Tibial nerve (tissue), 4 donors: ENCODE results near the gene TGIF1. TPM values are rescaled to one million over a fixed set of nuclear protein-coding genes. Genes with fewer than 3 reads are reported as not detected.

Experiments used
- DNase-seq, 2 donors: peaks; one replicate each; pipeline ENCODE4 v3.0.0-alpha.2; 2019; ENCODE audit warnings: low spot score in 2 of 2
- H3K27ac ChIP-seq, 4 donors: fragments of 200-600 bp; sonication (generic) in 3 of 4; one replicate each; pipeline ENCODE4 v1.5.1; 2017 to 2019; ENCODE audit warnings: mild to moderate bottlenecking in 1 of 4
- H3K27me3 ChIP-seq, 2 donors: fragments of 200-600 bp; sonication (generic) in 1 of 2; one replicate each; pipeline versions ENCODE4 v1.5.1 to v1.6.0; 2017 to 2019
- H3K36me3 ChIP-seq, 3 donors: fragments of 200-600 bp; sonication (generic); one replicate each; pipeline ENCODE4 v1.5.1; 2018 to 2019
- H3K4me1 ChIP-seq, 4 donors: fragments of 200-600 bp; sonication (generic) in 3 of 4; one replicate each; pipeline ENCODE4 v1.5.1; 2017 to 2019
- H3K4me3 ChIP-seq, 4 donors: fragments of 200-600 bp; sonication (generic) in 3 of 4; one replicate each; pipeline ENCODE4 v1.5.1; 2017 to 2019; ENCODE audit warnings: mild to moderate bottlenecking in 1 of 4, moderate library complexity in 1 of 4
- H3K9me3 ChIP-seq, 4 donors: fragments of 200-600 bp; sonication (generic) in 3 of 4; one replicate each; pipeline ENCODE4 v1.5.1; 2017 to 2019
- CTCF ChIP-seq, 5 experiments: fragments of 200-600 bp in 3 of 5; fragments of 450-650 bp in 2 of 5; sonication (generic) in 3 of 5; IDR thresholded peaks; one replicate each; pipeline ENCODE4 v1.5.1; 2016 to 2019; ENCODE audit warnings: antibody characterized with exemption in 5 of 5, mild to moderate bottlenecking in 3 of 5, moderate library complexity in 2 of 5
- EP300 ChIP-seq, 2 donors: sonication (generic); formaldehyde crosslinking; IDR thresholded peaks; one replicate each; pipeline ENCODE4 v1.6.1; 2017; ENCODE audit warnings: antibody characterized with exemption in 2 of 2, mild to moderate bottlenecking in 1 of 2
- POLR2A ChIP-seq, 2 donors: fragments of 450-650 bp; IDR thresholded peaks; one replicate each; pipeline ENCODE4 v1.6.1; 2017; ENCODE audit warnings: antibody characterized with exemption in 2 of 2, mild to moderate bottlenecking in 2 of 2, moderate library complexity in 2 of 2
- WGBS, 2 donors: methylation state at CpG; one replicate each; pipeline ENCODE4 v1.1.5; 2018; 5-methylcytosine and 5-hydroxymethylcytosine counted together
- total RNA-seq, 4 donors: library from RNA; depleted of rRNA; stranded (reverse); fragments of >200 nt; gene quantifications; one replicate each; pipeline ENCODE4 v1.1.0, GENCODE V29; 2016

TGIF1 gene
- total RNA-seq, 4 donors from 2014 or later: 59.2 to 86.1 (median 70.1) TPM

GRCh38 chr18:3478262-3478978 is 28.4 kb downstream of the TGIF1 start:
- no peak for TF ChIP-seq EP300 (IDR thresholded peaks at IDR 0.05)
- TF ChIP-seq POLR2A (IDR thresholded peaks at IDR 0.05): no peak
- no peak for TF ChIP-seq CTCF (IDR thresholded peaks at IDR 0.05)
- DNase-seq: no peak
- Histone ChIP-seq H3K4me1 (no peaks in the 10 kb centered on the region), H3K4me3 (no peak overlapping the region), H3K9me3 (peaks cover 0 to 8% (median 0%) of the 10 kb centered on the region in 4 donors), H3K27ac (no peak overlapping the region), H3K27me3 (no peaks in the 10 kb centered on the region), H3K36me3 (no peaks in the 10 kb centered on the region)
- WGBS, 2 donors: 91 to 95% methylated on average over 8 of the region's 8 CpGs

- 66 to 74% methylated on average over 5 of the region's 5 CpGs for WGBS, 2 donors
- Histone ChIP-seq H3K36me3 (no peaks in the 10 kb centered on the region), H3K27me3 (no peaks in the 10 kb centered on the region), H3K4me1 (no peaks in the 10 kb centered on the region), H3K27ac (no peak overlapping the region), H3K4me3 (no peak overlapping the region), H3K9me3 (no peaks in the 10 kb centered on the region)
- no peak for TF ChIP-seq EP300 (IDR thresholded peaks at IDR 0.05)
- no peak for TF ChIP-seq CTCF (IDR thresholded peaks at IDR 0.05)
- no peak for TF ChIP-seq POLR2A (IDR thresholded peaks at IDR 0.05)
- no peak for DNase-seq
These were observed 30.1 kb downstream of the TGIF1 start for GRCh38 chr18:3479978-3480509.

- no peak for TF ChIP-seq EP300 (IDR thresholded peaks at IDR 0.05)
- no peak for TF ChIP-seq CTCF (IDR thresholded peaks at IDR 0.05)
- TF ChIP-seq POLR2A (IDR thresholded peaks at IDR 0.05): no peak
- no peaks in the 10 kb centered on the region for H3K4me1 ChIP-seq
- H3K36me3 ChIP-seq: no peaks in the 10 kb centered on the region
- no peak overlapping the region for H3K27ac ChIP-seq
- no peaks in the 10 kb centered on the region for H3K9me3 ChIP-seq
- WGBS, 2 donors: 90 to 91% methylated on average over 5 of the region's 5 CpGs
- no peak for DNase-seq
- H3K27me3 ChIP-seq: no peaks in the 10 kb centered on the region
- no peak overlapping the region for H3K4me3 ChIP-seq
These were observed 31.0 kb downstream of the TGIF1 start for GRCh38 chr18:3480827-3481573.

- Histone ChIP-seq H3K36me3 (no peaks in the 10 kb centered on the region), H3K4me3 (no peak overlapping the region), H3K9me3 (no peaks in the 10 kb centered on the region), H3K27me3 (no peaks in the 10 kb centered on the region), H3K27ac (no peak overlapping the region), H3K4me1 (no peaks in the 10 kb centered on the region)
- 47 to 49% methylated on average over 5 of the region's 5 CpGs for WGBS, 2 donors
- no peak for DNase-seq
- TF ChIP-seq POLR2A (IDR thresholded peaks at IDR 0.05) (no peak), CTCF (IDR thresholded peaks at IDR 0.05) (peak in 2 of 5 experiments; percentile 31 to 50), EP300 (IDR thresholded peaks at IDR 0.05) (no peak)
These were observed 31.8 kb downstream of the TGIF1 start for GRCh38 chr18:3481696-3482210.

- Histone ChIP-seq H3K4me3 (no peak overlapping the region), H3K27me3 (no peaks in the 10 kb centered on the region), H3K4me1 (no peaks in the 10 kb centered on the region), H3K36me3 (no peaks in the 10 kb centered on the region), H3K27ac (no peak overlapping the region), H3K9me3 (no peaks in the 10 kb centered on the region)
- DNase-seq: no peak
- 84 to 88% methylated on average over 3 of the region's 3 CpGs for WGBS, 2 donors
- no peak for TF ChIP-seq POLR2A (IDR thresholded peaks at IDR 0.05)
- no peak for TF ChIP-seq EP300 (IDR thresholded peaks at IDR 0.05)
- TF ChIP-seq CTCF (IDR thresholded peaks at IDR 0.05): no peak
These were observed 32.3 kb downstream of the TGIF1 start for GRCh38 chr18:3482258-3482657.
